GM21423 (cell line): ENCODE results near the gene AGAP1.

Source experiments
- ATAC-seq: cut with Tn5 transposase; IDR thresholded peaks from one replicate; pipeline ENCODE4 v1.9.1; 2021; ENCODE audit warnings: mild to moderate bottlenecking, moderate library complexity; ENCODE audit not compliant: unreplicated experiment

The AGAP1 gene

GRCh38 chr2:235507928-235508327 is 14.1 kb downstream of the AGAP1 start:
- ATAC-seq = no peak

- no peak for ATAC-seq
These were observed 14.7 kb downstream of the AGAP1 start for GRCh38 chr2:235508371-235509160.

DNA sequence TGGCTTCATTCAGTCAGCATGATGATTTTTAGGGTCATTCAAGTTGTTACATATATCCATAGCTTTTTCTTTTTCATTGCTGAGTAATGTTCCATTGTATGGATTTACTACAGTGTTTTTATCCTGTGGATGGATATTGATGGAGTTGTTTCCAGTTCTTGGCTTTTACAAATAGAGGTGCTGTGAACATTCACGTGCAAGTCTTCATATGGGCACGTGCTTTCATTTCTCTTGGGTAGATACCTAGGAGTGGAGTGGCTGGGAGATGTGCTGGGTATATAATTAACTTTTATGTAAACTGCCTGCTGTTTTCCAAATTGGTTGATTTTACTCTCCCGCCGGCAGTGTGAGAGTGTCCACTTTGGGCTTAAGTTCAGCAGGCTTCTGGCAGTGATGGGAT is 16.5 kb downstream of the AGAP1 start:
- ATAC-seq = no peak

- ATAC-seq = no peak
These were observed 17.4 kb downstream of the AGAP1 start for GRCh38 chr2:235511187-235511661.

DNA sequence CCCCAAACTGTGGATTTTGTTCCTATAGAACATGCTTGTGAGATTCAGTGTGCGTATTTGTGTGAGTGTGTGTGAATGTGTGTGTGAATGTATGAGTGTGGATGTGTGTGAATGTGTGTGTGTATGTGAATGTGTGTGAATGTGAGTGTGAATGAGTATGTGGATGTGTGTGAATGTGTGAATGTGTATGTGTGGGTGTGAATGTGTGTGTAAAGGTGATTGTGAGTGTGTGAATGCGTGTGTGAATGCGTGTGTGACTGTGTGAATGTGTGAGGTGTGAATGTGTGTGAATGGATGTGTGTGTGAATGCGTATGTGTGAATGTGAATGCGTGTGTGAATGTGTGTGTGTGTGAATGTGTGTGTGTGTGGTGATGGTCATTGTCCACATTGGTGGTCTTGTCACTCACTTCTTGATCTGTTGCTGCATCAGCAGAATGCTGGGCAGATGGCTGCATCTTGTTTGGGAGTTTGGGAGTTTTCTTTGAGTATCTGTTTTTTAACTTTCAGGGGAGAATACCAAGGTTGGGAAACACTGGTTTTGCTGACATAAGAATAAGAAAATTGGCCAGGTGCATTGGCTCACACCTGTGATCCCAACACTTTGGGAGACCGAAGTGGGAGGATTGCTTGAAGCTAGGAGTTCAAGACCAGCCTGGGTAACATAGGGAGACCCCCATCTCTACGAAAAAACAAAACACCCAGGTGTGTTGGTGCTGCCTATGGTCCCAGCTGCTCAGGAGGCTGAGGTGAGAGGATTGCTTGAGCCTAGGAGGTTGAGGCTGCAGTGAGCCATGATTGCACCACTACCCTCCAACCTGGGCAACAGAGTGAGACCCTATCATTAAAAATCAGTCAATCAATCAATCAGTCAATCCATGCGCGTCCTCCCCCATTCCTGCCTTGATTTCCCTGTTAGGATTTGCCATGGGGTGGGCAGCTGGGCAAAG is 18.2 kb downstream of the AGAP1 start:
- ATAC-seq = no peak

- ATAC-seq = no peak
These were observed 18.8 kb downstream of the AGAP1 start for GRCh38 chr2:235512699-235513053.

- no peak for ATAC-seq
These were observed 20.3 kb downstream of the AGAP1 start for GRCh38 chr2:235513984-235514626.

- no peak for ATAC-seq
These were observed 21.0 kb downstream of the AGAP1 start for GRCh38 chr2:235514627-235515363.

DNA sequence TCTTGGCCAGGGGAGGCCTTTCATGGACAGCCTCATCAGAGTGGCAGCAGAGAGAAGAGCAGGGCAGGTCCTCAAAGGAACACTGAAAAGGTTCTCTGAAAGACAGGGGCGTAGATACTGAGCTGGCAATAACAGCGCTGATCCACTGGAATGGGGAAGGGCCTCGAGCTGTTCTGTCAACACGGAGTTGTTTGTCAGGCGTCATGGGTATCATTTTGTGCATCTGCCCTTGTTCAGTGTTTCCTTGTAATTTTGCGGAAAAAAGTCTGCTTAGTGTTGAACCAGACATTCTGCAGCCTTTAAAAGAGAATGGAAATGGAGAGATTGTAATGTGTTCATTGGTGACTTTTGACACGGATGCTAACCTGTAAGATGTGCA is 21.5 kb downstream of the AGAP1 start:
- ATAC-seq = no peak

DNA sequence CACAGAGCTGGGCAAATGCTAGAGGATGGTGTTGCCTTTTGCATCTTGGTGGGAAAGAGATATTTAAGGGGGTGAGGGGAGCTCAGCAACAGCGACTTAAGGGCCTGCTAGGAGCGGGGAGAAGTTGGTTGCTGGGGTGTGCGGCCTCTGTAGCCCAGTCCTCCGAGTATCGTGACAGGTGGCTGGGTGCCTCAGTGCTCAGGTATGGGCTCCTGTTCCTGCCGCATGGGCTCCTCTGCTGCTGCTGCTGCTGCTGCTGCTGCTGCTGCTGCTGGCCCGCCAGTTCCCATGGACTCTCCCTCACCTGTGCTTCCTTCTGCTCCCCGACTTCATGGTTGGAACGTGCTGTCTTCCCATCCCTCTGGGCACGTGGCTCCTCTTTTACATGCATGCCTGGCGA is 22.0 kb downstream of the AGAP1 start:
- ATAC-seq = no peak

DNA sequence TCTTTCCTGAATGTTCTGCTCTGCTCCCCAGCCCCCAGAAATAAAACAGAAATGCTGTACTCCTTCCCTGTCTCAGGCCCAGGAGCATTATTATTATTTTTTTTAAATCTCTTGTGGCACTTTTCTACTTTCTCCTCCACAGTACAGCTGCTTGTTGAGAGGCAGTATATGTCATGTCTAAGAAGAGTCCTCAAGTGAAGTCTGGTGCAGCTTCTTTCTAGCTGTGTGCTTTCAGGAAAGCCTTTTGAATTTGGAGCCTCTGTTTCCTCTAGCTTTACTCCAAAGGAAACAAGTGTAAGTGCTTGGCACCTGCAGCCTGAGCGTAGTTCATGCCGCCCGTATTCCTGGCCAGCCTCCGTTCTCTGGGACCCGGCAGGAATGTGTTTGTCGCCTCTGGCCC is 22.4 kb downstream of the AGAP1 start:
- ATAC-seq = no peak

GRCh38 chr2:235518322-235519090 is 24.7 kb downstream of the AGAP1 start:
- ATAC-seq = no peak

DNA sequence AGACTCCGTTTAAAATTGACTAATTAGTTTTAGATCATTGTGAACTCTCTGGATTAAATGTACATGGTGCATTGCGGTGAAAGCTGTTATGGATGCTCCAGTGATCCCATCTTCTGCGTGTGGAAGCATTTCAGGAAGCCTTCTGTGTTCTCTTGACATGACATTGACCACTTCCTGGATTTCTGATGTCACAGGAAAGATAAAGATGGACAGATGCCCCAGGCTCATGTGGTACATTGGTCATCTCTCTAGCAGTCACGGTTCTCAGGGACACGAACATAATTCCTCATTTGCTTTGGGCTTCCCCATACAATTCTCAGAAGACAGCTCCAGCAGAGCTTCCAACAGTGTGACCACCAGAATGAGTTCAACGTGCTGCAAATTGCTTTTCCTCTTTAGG is 26.9 kb downstream of the AGAP1 start:
- no peak for ATAC-seq

DNA sequence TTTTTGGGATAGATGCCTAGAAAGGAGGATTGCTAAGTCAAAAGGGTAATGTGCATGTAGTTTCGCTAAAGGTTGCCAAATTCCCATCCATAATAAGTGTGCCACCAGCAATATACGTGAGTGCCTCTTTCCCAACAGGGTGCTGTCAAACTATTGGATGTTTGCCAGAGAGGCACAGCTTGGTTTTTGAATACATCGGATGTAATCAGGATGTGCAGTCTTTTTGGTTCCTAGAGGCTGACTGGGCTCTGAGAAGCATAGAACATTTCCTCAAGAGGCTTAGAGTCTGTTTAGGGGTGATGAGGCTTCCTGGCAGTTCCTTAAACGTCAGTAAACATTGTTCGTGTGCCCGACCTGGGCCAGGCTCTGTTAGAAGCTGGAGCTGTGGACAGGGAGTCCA is 28.0 kb downstream of the AGAP1 start:
- ATAC-seq = no peak

- ATAC-seq = no peak
These were observed 29.2 kb downstream of the AGAP1 start for GRCh38 chr2:235523021-235523420.

DNA sequence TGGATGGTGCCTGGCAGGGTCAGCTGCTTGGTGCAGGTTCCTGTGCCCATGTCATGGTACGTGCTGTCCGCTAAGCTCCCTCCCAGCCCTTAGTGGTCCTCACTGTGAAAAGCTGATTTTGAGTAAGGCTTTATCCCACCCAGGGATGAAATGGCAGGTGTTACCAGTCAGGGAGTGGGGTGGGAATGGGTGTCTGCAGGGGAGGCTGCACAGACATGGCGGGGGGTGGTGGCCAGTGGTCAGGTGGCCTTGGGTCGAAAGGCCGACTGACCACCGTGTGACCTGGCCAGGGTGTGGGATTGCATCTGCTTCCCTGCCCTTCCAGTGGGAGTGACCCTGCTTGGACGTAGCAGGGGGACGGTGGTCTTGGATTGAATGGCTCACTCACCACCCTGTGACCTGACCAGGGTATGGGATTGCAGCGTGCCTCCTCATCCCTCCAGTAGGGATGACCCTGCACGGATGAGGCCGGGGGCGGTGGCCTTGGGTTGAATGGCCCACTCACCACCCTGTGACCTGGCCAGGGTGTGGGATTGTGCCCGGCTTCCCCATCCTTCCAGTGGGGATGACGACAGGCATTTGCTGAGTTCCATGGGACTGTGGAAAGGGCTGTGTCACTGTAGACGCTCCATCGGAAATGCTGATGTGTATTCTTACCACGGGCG is 29.8 kb downstream of the AGAP1 start:
- no peak for ATAC-seq

- ATAC-seq = no peak
These were observed 32.3 kb downstream of the AGAP1 start for GRCh38 chr2:235526166-235526565.

GRCh38 chr2:235527806-235528469 is 34.1 kb downstream of the AGAP1 start:
- ATAC-seq = no peak

DNA sequence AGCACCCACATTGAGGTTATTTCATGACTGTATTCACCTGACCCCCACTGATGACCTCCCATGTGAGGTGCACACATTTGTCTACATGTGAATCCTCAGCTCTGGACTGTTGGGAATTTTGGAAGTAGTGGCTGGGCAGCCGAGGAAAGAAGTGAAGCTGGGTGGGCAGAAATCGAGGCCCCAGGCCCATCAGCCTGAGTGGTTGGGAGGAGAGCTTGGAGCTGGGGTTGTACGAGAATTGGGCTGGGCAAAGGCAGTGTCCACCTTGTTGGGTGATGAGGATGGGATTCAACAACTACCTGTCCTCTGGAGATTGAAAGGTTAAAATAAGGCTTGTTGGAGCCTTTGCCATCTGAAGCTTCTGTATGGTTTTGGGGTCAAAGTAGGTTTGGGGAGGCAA is 35.8 kb downstream of the AGAP1 start:
- no peak for ATAC-seq
